CD8-positive, alpha-beta memory T cell (primary cell): ENCODE measurements around the gene CSNK1D. TPM values are rescaled to one million over a fixed set of nuclear protein-coding genes. Genes with fewer than 3 reads are reported as not detected.
"Not testable (repeated sequence)": the region's sequence is repeated elsewhere in the genome, so short reads cannot be mapped to it uniquely, and the experiment has no call there.

Experiments used
- CTCF ChIA-PET: fragments of 350-600 bp; sonication (Branson Sonifier 250); formaldehyde crosslinking; loops from one replicate; lab custom pipeline; 2021; ENCODE audit warnings: antibody characterized with exemption; lab: Charles Lee
- POLR2A ChIA-PET: fragments of 350-600 bp; sonication (Branson Sonifier 250); formaldehyde crosslinking; loops from one replicate; lab custom pipeline; 2021; ENCODE audit warnings: antibody characterized with exemption; lab: Charles Lee
- DNase-seq, 5 donors: peaks; one replicate each; pipeline versions ENCODE4 v3.0.0 to v3.0.0-alpha.2; 2020 to 2022; ENCODE audit warnings: mixed read lengths in 1 of 5
- H3K27ac ChIP-seq: one replicate; pipeline ENCODE4 v1.7.0; 2013; ENCODE audit warnings: low read depth, mild to moderate bottlenecking, low read length, moderate library complexity
- H3K27me3 ChIP-seq: 2 replicates; pipeline ENCODE4 v1.7.0; 2013; ENCODE audit warnings: low read length, mild to moderate bottlenecking; ENCODE audit not compliant: insufficient read depth, poor library complexity, severe bottlenecking
- H3K36me3 ChIP-seq: 2 replicates; pipeline ENCODE4 v1.7.0; 2013; ENCODE audit warnings: mild to moderate bottlenecking, low read length, moderate library complexity; ENCODE audit not compliant: insufficient read depth
- H3K4me1 ChIP-seq: 2 replicates; pipeline ENCODE4 v1.7.0; 2013; ENCODE audit warnings: mild to moderate bottlenecking, low read length, moderate library complexity; ENCODE audit not compliant: insufficient read depth
- H3K4me3 ChIP-seq: 2 replicates; pipeline ENCODE4 v1.7.0; 2013; ENCODE audit warnings: mild to moderate bottlenecking, low read length
- H3K9me3 ChIP-seq: 2 replicates; pipeline ENCODE4 v1.7.0; 2013; ENCODE audit warnings: mild to moderate bottlenecking, low read length
- H3K27ac Mint-ChIP-seq, 8 donors: one replicate each; pipeline ENCODE4 v1.8.0; 2020 to 2021; ENCODE audit warnings: mixed read lengths in 8 of 8, mild to moderate bottlenecking in 6 of 8, inconsistent platforms in 3 of 8, moderate library complexity in 3 of 8
- H3K27me3 Mint-ChIP-seq, 2 donors: one replicate each; pipeline ENCODE4 v1.8.0; 2020 to 2021; ENCODE audit warnings: mixed read lengths in 2 of 2, mild to moderate bottlenecking in 1 of 2, moderate library complexity in 1 of 2
- H3K36me3 Mint-ChIP-seq, 3 donors: one replicate each; pipeline ENCODE4 v1.8.0; 2020 to 2021; ENCODE audit warnings: mixed read lengths in 3 of 3, inconsistent platforms in 1 of 3, mild to moderate bottlenecking in 1 of 3
- H3K4me1 Mint-ChIP-seq, 3 donors: one replicate each; pipeline ENCODE4 v1.8.0; 2020 to 2021; ENCODE audit warnings: mixed read lengths in 3 of 3, inconsistent platforms in 1 of 3, mild to moderate bottlenecking in 1 of 3
- H3K4me3 Mint-ChIP-seq, 7 donors: one replicate each; pipeline ENCODE4 v1.8.0; 2020 to 2021; ENCODE audit warnings: mixed read lengths in 7 of 7, mild to moderate bottlenecking in 6 of 7, moderate library complexity in 4 of 7, inconsistent platforms in 2 of 7
- H3K9me3 Mint-ChIP-seq, 5 donors: one replicate each; pipeline ENCODE4 v1.8.0; 2020 to 2022; ENCODE audit warnings: mixed read lengths in 5 of 5, mild to moderate bottlenecking in 3 of 5, moderate library complexity in 2 of 5, inconsistent platforms in 1 of 5
- polyA plus RNA-seq: library from polyadenylated mRNA; unstranded; fragments of 300-500 nt; fragmentation: Illumina TruSeq; gene quantifications from one replicate; pipeline ENCODE4 v1.2.3, GENCODE V29; 2021
- total RNA-seq, 2 experiments: library from RNA; stranded (reverse); gene quantifications; one replicate each; pipeline ENCODE4 v1.2.3, GENCODE V29; 2021

Gene CSNK1D
- total and polyA plus RNA-seq, 3 experiments from 2014 or later: 74.6 to 141 (median 129) TPM

- H3K9me3 ChIP-seq: no peaks in the 10 kb centered on the region
- peak in 1 of 5 donors; percentile 22 for DNase-seq
- peaks cover 55% of the 10 kb centered on the region for H3K36me3 ChIP-seq
- no peaks in the 10 kb centered on the region for H3K27me3 ChIP-seq
- POLR2A ChIA-PET: interaction anchor here (0.5 kb wide), 1 partner anchor 131 kb away, joined by 4 read pairs; no protein-coding TSS in a partner anchor
- peak overlapping the region; percentile 39 for H3K27ac ChIP-seq
- H3K4me3 ChIP-seq: peak overlapping the region; percentile 28
- peaks cover 62 to 75% (median 64%) of the 10 kb centered on the region in 3 donors for H3K4me1 Mint-ChIP-seq
- H3K27ac Mint-ChIP-seq: peak overlapping the region; percentile 77 to 92 (median 84)
- H3K4me3 Mint-ChIP-seq: peak overlapping the region; percentile 43 to 81 (median 60)
- no peaks in the 10 kb centered on the region for H3K9me3 Mint-ChIP-seq
- H3K36me3 Mint-ChIP-seq: peaks cover 8 to 90% (median 12%) of the 10 kb centered on the region in 3 donors
- CTCF ChIA-PET: interaction anchor here (1.1 to 1.4 kb wide), 3 partner anchors 31 to 49 kb away, joined by 3 to 5 read pairs (median 3); partner anchors contain the start of gene CD7
- peaks cover 0 to 1% of the 10 kb centered on the region in 2 donors for H3K27me3 Mint-ChIP-seq
- peaks cover 55% of the 10 kb centered on the region for H3K4me1 ChIP-seq
These were observed 5.7 kb downstream of the CSNK1D start for GRCh38 chr17:82267575-82268379.

DNA sequence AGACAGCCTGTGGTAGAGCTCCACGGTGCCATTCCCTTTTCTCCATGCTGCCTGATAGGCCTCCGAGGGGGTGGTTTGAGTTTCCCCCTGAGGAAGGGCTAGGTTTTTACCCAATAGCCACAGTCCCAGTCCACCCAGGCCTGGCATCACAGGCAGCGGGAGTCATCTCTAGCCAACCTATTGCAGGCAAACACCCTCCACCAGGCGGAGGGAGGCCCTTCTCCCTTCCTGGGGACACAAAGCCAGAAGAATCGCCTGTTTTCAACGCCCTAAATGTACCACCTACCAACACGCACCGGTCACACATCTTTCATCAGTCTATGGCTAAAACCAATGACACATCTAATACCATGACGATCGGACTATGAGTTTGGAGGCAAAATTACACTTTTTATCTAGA, 7.4 kb downstream of the CSNK1D start:
- Mint-ChIP-seq H3K4me1 (peaks cover 56 to 74% (median 62%) of the 10 kb centered on the region in 3 donors), H3K27ac (peak overlapping the region in 6 of 8 donors; percentile 33 to 83 (median 70)), H3K36me3 (peaks cover 4 to 91% (median 19%) of the 10 kb centered on the region in 3 donors), H3K27me3 (no peaks in the 10 kb centered on the region), H3K4me3 (peak overlapping the region in 1 of 7 donors; percentile 15), H3K9me3 (no peaks in the 10 kb centered on the region)
- Histone ChIP-seq H3K27ac (no peak overlapping the region), H3K9me3 (no peaks in the 10 kb centered on the region), H3K4me3 (no peak overlapping the region), H3K4me1 (peaks cover 41% of the 10 kb centered on the region), H3K36me3 (peaks cover 59% of the 10 kb centered on the region), H3K27me3 (no peaks in the 10 kb centered on the region)
- ChIA-PET POLR2A (interaction anchor here (0.7 to 1.2 kb wide), 2 partner anchors 12 to 26 kb away, joined by 5 to 8 read pairs; no protein-coding TSS in a partner anchor), CTCF (interaction anchor here (0.9 to 1.5 kb wide), 2 partner anchors 28 to 30 kb away, joined by 3 read pairs; no protein-coding TSS in a partner anchor)
- no peak for DNase-seq

DNA sequence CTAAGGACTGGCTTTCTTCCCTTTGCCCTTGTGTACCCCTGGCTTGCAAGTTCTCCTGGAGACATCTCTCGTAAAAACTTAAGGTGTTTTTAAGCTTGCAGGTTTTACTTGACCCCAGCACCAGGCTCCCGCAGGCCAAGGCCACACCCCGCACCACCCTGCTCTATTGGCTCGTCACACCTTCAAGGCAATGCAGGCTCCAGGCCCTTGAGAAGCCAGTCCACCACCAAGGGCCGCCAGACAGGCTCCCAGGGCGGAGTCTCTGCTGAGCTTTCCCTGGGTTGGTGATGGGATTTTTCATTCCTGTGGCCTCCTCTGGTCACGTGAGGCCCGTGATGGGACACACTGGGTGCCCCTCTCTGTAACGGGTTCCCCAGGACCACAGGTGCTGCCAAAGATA, 9.9 kb downstream of the CSNK1D start:
- H3K27ac ChIP-seq: no peak overlapping the region
- H3K4me3 Mint-ChIP-seq: no peak overlapping the region
- peaks cover 81% of the 10 kb centered on the region for H3K36me3 ChIP-seq
- H3K4me1 Mint-ChIP-seq: peaks cover 35 to 71% (median 64%) of the 10 kb centered on the region in 3 donors
- ChIA-PET POLR2A (no interaction called here), CTCF (interaction anchor here (1.4 kb wide), 1 partner anchor 37 kb away, joined by 3 read pairs; no protein-coding TSS in a partner anchor)
- no peaks in the 10 kb centered on the region for H3K27me3 ChIP-seq
- H3K36me3 Mint-ChIP-seq: peaks cover 5 to 94% (median 27%) of the 10 kb centered on the region in 3 donors
- peaks cover 17% of the 10 kb centered on the region for H3K4me1 ChIP-seq
- peak overlapping the region in 2 of 8 donors; percentile 63 to 78 for H3K27ac Mint-ChIP-seq
- no peak for DNase-seq
- no peaks in the 10 kb centered on the region for H3K27me3 Mint-ChIP-seq
- H3K4me3 ChIP-seq: no peak overlapping the region
- H3K9me3 ChIP-seq: no peaks in the 10 kb centered on the region
- H3K9me3 Mint-ChIP-seq: no peaks in the 10 kb centered on the region

DNA sequence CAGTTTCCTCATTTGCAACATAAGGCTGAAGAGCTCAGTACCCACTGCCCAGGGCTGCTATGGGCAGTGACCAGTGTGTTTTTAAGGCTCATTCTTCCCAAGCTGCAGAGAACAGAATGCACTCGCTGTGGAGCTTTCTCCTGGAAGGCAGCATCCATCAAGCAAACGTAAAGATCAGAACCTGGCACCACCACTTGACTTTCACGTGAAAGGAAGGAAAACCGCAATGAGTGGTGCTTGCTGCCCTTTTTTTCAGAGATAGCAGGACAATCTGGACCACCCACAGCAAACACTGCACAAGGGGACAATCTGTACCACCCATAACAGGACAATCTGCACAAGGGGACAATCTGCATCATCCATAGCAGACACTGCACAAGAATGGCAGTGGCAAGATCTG, 11.2 kb downstream of the CSNK1D start:
- no peaks in the 10 kb centered on the region for H3K9me3 ChIP-seq
- H3K27ac Mint-ChIP-seq: peak overlapping the region in 2 of 8 donors; percentile 19 to 66
- H3K4me1 ChIP-seq: peaks cover 8% of the 10 kb centered on the region
- H3K4me3 Mint-ChIP-seq: peak overlapping the region in 1 of 7 donors; percentile 50
- ChIA-PET POLR2A (interaction anchor here (0.6 kb wide), 1 partner anchor 11 kb away, joined by 3 read pairs; no protein-coding TSS in a partner anchor), CTCF (interaction anchor here (1.5 kb wide), 1 partner anchor 20 kb away, joined by 5 read pairs; no protein-coding TSS in a partner anchor)
- H3K27me3 Mint-ChIP-seq: no peaks in the 10 kb centered on the region
- H3K36me3 ChIP-seq: peaks cover 75% of the 10 kb centered on the region
- no peaks in the 10 kb centered on the region for H3K9me3 Mint-ChIP-seq
- no peak overlapping the region for H3K4me3 ChIP-seq
- no peaks in the 10 kb centered on the region for H3K27me3 ChIP-seq
- peaks cover 31 to 68% (median 60%) of the 10 kb centered on the region in 3 donors for H3K4me1 Mint-ChIP-seq
- peaks cover 5 to 91% (median 30%) of the 10 kb centered on the region in 3 donors for H3K36me3 Mint-ChIP-seq
- no peak overlapping the region for H3K27ac ChIP-seq
- DNase-seq: no peak

GRCh38 chr17:82259972-82260961, 13.2 kb downstream of the CSNK1D start:
- H3K27me3 Mint-ChIP-seq, H3K27me3 ChIP-seq, H3K9me3 ChIP-seq, DNase-seq, H3K4me3 Mint-ChIP-seq, H3K9me3 Mint-ChIP-seq, H3K4me3 ChIP-seq, H3K4me1 ChIP-seq, H3K27ac ChIP-seq, POLR2A ChIA-PET: not testable (repeated sequence)
- peaks cover 9 to 94% (median 38%) of the 10 kb centered on the region in 3 donors for H3K36me3 Mint-ChIP-seq
- CTCF ChIA-PET: interaction anchor here (1.5 kb wide), 1 partner anchor 23 kb away, joined by 5 read pairs; no protein-coding TSS in a partner anchor
- peaks cover 33 to 68% (median 65%) of the 10 kb centered on the region in 3 donors for H3K4me1 Mint-ChIP-seq
- peaks cover 78% of the 10 kb centered on the region for H3K36me3 ChIP-seq
- peak overlapping the region in 7 of 8 donors; percentile 3 to 78 (median 68) for H3K27ac Mint-ChIP-seq

DNA sequence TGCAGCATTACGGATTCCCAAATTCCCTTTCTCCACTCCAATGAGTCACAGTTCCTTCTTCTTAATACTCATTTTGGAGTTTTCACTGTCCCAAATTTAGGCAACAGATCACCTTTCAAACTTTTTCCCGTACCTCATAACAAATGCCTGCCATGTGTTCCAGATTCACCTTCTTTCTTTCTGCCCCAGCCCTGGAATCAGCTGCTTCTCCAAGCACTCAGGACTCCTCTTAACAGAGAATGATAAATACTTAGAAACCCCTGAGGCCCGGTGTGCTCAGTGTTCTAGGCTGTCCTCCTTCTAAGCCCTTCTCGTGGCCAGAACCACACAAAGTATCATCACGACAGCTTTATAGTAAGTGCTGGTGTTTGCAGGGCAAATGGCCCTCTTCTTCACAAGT, 14.9 kb downstream of the CSNK1D start:
- Mint-ChIP-seq H3K4me3 (peak overlapping the region in 1 of 7 donors; percentile 39), H3K4me1 (peaks cover 33 to 65% (median 62%) of the 10 kb centered on the region in 3 donors), H3K27me3 (no peaks in the 10 kb centered on the region), H3K9me3 (no peaks in the 10 kb centered on the region), H3K36me3 (peaks cover 9 to 81% (median 38%) of the 10 kb centered on the region in 3 donors), H3K27ac (peak overlapping the region in 7 of 8 donors; percentile 5 to 90 (median 53))
- no peak for DNase-seq
- Histone ChIP-seq H3K4me3 (no peak overlapping the region), H3K27me3 (no peaks in the 10 kb centered on the region), H3K4me1 (peaks cover 4% of the 10 kb centered on the region), H3K27ac (no peak overlapping the region), H3K9me3 (no peaks in the 10 kb centered on the region), H3K36me3 (peaks cover 67% of the 10 kb centered on the region)
- POLR2A ChIA-PET: no interaction called here
- CTCF ChIA-PET: no interaction called here

- Mint-ChIP-seq H3K4me3 (peak overlapping the region in 2 of 7 donors; percentile 31 to 37), H3K4me1 (peaks cover 30 to 61% (median 59%) of the 10 kb centered on the region in 3 donors)
- peaks cover 68% of the 10 kb centered on the region for H3K36me3 ChIP-seq
These were observed 16.0 kb downstream of the CSNK1D start for GRCh38 chr17:82257473-82257872.

More at GRCh38 chr17:82257473-82257872, 16.0 kb downstream of the CSNK1D start:
- DNase-seq: peak; percentile 52 to 83 (median 70)
- H3K27me3 Mint-ChIP-seq: no peaks in the 10 kb centered on the region
- CTCF ChIA-PET: interaction anchor here (0.9 to 1.6 kb wide), 2 partner anchors 21 to 41 kb away, joined by 3 to 4 read pairs; no protein-coding TSS in a partner anchor
- Histone ChIP-seq H3K9me3 (no peaks in the 10 kb centered on the region), H3K4me1 (peaks cover 4% of the 10 kb centered on the region), H3K4me3 (no peak overlapping the region), H3K27me3 (no peaks in the 10 kb centered on the region), H3K27ac (peak overlapping the region; percentile 51)
- no peaks in the 10 kb centered on the region for H3K9me3 Mint-ChIP-seq
- POLR2A ChIA-PET: no interaction called here
- peak overlapping the region; percentile 85 to 99 (median 98) for H3K27ac Mint-ChIP-seq
- H3K36me3 Mint-ChIP-seq: peaks cover 11 to 82% (median 44%) of the 10 kb centered on the region in 3 donors
